ENCODE results near the gene DOCK7. TPM values are rescaled to one million over a fixed set of nuclear protein-coding genes. Genes with fewer than 3 reads are reported as not detected.
A peak's percentile ranks its signal among the peaks of the same experiment; 100 is the strongest.

Gene DOCK7
- total and polyA plus RNA-seq, 2 of the 13 experiments (the other 11 are each of a cell fraction or from before 2014, with no cell fraction given): 45.7 to 67.2 TPM

DNA sequence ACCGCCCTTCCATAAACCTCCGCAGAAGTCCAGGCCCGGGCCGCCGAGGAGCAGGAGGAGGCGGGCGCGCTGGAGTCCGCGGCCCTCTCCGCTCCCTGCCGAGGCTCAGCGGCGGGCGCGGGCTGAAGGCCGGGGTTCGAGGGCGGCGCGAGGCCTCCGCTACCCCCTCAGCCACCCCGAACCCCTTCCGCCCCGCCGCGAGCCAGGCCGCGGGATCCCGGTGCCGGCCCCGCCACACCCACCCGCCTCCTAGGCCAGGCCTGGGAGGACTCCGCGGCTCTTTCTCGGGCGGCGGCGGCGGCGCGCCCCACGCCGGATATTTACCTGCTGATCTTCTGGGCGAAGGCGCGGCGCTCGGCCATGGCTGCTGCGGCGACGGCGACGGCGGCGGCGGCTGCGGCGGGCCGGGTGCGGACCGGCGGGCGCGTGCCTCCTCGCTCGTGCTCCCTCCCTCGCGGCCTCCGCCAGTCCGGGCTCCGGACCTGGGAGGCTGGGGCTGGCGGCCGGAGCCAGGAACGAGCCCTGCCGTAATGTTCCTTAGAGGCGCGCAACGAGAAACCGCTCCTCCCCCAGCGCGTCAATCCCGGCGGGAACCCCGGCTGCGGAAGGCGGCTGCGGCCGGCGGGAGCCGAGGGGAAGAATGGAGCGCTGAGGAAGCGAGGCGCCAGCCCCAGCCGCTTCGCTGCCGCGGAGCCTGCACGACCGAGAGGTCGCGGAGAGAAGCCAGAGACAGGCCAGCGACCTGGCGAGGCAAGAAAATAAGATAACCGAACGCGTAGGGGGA lies at the start of gene DOCK7 (continued):
- TF ChIP-seq, protein P1, sequence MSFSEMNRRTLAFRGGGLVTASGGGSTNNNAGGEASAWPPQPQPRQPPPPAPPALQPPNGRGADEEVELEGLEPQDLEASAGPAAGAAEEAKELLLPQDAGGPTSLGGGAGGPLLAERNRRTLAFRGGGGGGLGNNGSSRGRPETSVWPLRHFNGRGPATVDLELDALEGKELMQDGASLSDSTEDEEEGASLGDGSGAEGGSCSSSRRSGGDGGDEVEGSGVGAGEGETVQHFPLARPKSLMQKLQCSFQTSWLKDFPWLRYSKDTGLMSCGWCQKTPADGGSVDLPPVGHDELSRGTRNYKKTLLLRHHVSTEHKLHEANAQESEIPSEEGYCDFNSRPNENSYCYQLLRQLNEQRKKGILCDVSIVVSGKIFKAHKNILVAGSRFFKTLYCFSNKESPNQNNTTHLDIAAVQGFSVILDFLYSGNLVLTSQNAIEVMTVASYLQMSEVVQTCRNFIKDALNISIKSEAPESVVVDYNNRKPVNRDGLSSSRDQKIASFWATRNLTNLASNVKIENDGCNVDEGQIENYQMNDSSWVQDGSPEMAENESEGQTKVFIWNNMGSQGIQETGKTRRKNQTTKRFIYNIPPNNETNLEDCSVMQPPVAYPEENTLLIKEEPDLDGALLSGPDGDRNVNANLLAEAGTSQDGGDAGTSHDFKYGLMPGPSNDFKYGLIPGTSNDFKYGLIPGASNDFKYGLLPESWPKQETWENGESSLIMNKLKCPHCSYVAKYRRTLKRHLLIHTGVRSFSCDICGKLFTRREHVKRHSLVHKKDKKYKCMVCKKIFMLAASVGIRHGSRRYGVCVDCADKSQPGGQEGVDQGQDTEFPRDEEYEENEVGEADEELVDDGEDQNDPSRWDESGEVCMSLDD (CRISPR knock-in tag; IDR thresholded peaks at IDR 0.05; ENCODE audit: borderline replicate concordance): no peak
- no peak for TF ChIP-seq TSC22D2 (CRISPR knock-in tag; IDR thresholded peaks at IDR 0.05; ENCODE audit: borderline replicate concordance)
- no peak for TF ChIP-seq MAFK (conservative IDR thresholded peaks at IDR 0.05 in 1 of 2, IDR thresholded peaks at IDR 0.05 in 1 of 2; ENCODE audit: low read length in 2 of 2)
- TF ChIP-seq, protein P2, sequence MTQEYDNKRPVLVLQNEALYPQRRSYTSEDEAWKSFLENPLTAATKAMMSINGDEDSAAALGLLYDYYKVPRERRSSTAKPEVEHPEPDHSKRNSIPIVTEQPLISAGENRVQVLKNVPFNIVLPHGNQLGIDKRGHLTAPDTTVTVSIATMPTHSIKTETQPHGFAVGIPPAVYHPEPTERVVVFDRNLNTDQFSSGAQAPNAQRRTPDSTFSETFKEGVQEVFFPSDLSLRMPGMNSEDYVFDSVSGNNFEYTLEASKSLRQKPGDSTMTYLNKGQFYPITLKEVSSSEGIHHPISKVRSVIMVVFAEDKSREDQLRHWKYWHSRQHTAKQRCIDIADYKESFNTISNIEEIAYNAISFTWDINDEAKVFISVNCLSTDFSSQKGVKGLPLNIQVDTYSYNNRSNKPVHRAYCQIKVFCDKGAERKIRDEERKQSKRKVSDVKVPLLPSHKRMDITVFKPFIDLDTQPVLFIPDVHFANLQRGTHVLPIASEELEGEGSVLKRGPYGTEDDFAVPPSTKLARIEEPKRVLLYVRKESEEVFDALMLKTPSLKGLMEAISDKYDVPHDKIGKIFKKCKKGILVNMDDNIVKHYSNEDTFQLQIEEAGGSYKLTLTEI (CRISPR knock-in tag; conservative IDR thresholded peaks at IDR 0.05): no peak
- TF ChIP-seq RAD21 (CRISPR knock-in tag; IDR thresholded peaks at IDR 0.05): no peak; the same call in 1 of the 2 replicates
- TF ChIP-seq, protein P3, sequence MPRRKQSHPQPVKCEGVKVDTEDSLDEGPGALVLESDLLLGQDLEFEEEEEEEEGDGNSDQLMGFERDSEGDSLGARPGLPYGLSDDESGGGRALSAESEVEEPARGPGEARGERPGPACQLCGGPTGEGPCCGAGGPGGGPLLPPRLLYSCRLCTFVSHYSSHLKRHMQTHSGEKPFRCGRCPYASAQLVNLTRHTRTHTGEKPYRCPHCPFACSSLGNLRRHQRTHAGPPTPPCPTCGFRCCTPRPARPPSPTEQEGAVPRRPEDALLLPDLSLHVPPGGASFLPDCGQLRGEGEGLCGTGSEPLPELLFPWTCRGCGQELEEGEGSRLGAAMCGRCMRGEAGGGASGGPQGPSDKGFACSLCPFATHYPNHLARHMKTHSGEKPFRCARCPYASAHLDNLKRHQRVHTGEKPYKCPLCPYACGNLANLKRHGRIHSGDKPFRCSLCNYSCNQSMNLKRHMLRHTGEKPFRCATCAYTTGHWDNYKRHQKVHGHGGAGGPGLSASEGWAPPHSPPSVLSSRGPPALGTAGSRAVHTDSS (CRISPR knock-in tag; conservative IDR thresholded peaks at IDR 0.05): no peak
- TF ChIP-seq, protein P4, sequence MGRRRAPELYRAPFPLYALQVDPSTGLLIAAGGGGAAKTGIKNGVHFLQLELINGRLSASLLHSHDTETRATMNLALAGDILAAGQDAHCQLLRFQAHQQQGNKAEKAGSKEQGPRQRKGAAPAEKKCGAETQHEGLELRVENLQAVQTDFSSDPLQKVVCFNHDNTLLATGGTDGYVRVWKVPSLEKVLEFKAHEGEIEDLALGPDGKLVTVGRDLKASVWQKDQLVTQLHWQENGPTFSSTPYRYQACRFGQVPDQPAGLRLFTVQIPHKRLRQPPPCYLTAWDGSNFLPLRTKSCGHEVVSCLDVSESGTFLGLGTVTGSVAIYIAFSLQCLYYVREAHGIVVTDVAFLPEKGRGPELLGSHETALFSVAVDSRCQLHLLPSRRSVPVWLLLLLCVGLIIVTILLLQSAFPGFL (CRISPR knock-in tag; IDR thresholded peaks at IDR 0.05): no peak
- peak; percentile 64 for TF ChIP-seq ZNF430 (CRISPR knock-in tag; IDR thresholded peaks at IDR 0.05)
- TF ChIP-seq, protein P5, sequence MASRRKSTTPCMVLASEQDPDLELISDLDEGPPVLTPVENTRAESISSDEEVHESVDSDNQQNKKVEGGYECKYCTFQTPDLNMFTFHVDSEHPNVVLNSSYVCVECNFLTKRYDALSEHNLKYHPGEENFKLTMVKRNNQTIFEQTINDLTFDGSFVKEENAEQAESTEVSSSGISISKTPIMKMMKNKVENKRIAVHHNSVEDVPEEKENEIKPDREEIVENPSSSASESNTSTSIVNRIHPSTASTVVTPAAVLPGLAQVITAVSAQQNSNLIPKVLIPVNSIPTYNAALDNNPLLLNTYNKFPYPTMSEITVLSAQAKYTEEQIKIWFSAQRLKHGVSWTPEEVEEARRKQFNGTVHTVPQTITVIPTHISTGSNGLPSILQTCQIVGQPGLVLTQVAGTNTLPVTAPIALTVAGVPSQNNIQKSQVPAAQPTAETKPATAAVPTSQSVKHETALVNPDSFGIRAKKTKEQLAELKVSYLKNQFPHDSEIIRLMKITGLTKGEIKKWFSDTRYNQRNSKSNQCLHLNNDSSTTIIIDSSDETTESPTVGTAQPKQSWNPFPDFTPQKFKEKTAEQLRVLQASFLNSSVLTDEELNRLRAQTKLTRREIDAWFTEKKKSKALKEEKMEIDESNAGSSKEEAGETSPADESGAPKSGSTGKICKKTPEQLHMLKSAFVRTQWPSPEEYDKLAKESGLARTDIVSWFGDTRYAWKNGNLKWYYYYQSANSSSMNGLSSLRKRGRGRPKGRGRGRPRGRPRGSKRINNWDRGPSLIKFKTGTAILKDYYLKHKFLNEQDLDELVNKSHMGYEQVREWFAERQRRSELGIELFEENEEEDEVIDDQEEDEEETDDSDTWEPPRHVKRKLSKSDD (CRISPR knock-in tag; IDR thresholded peaks at IDR 0.05; ENCODE audit: low read depth): 0 out of 2 replicates have a peak, but pooled peaks have one; percentile 18
- TF ChIP-seq, protein P6, sequence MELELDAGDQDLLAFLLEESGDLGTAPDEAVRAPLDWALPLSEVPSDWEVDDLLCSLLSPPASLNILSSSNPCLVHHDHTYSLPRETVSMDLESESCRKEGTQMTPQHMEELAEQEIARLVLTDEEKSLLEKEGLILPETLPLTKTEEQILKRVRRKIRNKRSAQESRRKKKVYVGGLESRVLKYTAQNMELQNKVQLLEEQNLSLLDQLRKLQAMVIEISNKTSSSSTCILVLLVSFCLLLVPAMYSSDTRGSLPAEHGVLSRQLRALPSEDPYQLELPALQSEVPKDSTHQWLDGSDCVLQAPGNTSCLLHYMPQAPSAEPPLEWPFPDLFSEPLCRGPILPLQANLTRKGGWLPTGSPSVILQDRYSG (CRISPR knock-in tag; IDR thresholded peaks at IDR 0.05): no peak
- no peak for TF ChIP-seq SRSF9 (IDR thresholded peaks at IDR 0.05; ENCODE audit: borderline replicate concordance, insufficient read depth, low read depth, low read length, poor library complexity, severe bottlenecking)
- TF ChIP-seq GATAD2A (CRISPR knock-in tag; IDR thresholded peaks at IDR 0.05): no peak
- no peak for TF ChIP-seq TAF15 (IDR thresholded peaks at IDR 0.05; ENCODE audit: low read depth, low read length, poor library complexity, severe bottlenecking)
- peak; percentile 20; the same call in 1 of the 2 replicates for TF ChIP-seq ZNF792 (CRISPR knock-in tag; IDR thresholded peaks at IDR 0.05)
- TF ChIP-seq KDM5A (IDR thresholded peaks at IDR 0.05; ENCODE audit: borderline replicate concordance, low read length): no peak

Measured in HepG2 (cell line).